ENCODE results near the gene KLHL2.

DNA sequence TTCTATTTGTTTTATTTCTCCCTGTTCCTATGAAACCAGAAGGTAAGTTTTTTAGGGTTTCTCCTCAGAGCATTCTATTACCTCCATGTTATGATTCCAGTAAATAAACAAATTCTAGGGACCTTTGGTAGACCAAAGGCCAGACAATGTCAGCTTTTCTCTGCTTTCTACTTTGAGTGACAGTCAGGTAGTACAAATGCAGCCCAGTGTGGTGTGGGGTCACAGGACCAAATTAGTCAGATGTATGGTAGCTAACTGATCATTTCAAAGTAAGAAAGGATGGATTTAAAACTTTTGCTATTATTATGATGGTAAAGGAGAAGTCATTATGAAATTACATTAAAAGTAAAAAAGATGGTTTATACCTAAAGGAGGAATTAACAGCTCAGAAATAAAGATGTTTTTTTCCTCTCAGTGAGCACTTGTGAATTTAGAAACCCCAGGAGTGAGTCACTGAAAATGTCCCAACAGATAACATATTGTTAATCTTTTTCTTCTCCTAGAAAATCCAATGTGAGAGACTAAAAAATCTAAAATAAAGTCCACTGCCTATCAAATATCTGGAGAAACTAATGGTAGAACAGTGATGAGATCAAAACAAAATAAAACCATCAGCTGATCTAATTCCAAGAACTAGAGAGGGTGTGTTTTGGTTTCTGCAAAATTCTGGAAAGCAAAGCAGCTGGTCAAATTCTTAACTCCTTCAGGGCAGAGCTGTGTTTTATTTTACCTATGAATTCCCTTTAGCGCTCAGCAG lies 16.6 kb upstream of the KLHL2 start:
- TF ChIP-seq REST (tag by site-specific recombination; IDR thresholded peaks at IDR 0.05) (no peak), ZNF837 (tag by site-specific recombination; IDR thresholded peaks at IDR 0.05) (no peak), ZNF138 (tag by site-specific recombination; IDR thresholded peaks at IDR 0.05; ENCODE audit: borderline replicate concordance) (no peak), ZBTB48 (tag by site-specific recombination; IDR thresholded peaks at IDR 0.05) (no peak), ZNF626 (tag by site-specific recombination; IDR thresholded peaks at IDR 0.05) (no peak)
- TF ChIP-seq, protein P1, sequence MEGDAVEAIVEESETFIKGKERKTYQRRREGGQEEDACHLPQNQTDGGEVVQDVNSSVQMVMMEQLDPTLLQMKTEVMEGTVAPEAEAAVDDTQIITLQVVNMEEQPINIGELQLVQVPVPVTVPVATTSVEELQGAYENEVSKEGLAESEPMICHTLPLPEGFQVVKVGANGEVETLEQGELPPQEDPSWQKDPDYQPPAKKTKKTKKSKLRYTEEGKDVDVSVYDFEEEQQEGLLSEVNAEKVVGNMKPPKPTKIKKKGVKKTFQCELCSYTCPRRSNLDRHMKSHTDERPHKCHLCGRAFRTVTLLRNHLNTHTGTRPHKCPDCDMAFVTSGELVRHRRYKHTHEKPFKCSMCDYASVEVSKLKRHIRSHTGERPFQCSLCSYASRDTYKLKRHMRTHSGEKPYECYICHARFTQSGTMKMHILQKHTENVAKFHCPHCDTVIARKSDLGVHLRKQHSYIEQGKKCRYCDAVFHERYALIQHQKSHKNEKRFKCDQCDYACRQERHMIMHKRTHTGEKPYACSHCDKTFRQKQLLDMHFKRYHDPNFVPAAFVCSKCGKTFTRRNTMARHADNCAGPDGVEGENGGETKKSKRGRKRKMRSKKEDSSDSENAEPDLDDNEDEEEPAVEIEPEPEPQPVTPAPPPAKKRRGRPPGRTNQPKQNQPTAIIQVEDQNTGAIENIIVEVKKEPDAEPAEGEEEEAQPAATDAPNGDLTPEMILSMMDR (tag by site-specific recombination; IDR thresholded peaks at IDR 0.05), result no peak

Measured in HEK293 (cell line).